ENCODE measurements around the gene CBX8. TPM values are rescaled to one million over a fixed set of nuclear protein-coding genes. Genes with fewer than 3 reads are reported as not detected.

Gene CBX8
- total and polyA plus RNA-seq, 2 donors, result 3.6 to 4.4 TPM

GRCh38 chr17:79819534-79820276, 22.8 kb upstream of the CBX8 start:
- Histone ChIP-seq H3K27ac (ENCODE audit: low read depth) (no peak overlapping the region), H3K36me3 (ENCODE audit: insufficient read depth) (no peaks in the 10 kb centered on the region), H3K4me3 (ENCODE audit: low read depth, low read length) (no peak overlapping the region), H3K4me1 (ENCODE audit: insufficient read depth) (no peaks in the 10 kb centered on the region)
- no peak for DNase-seq (ENCODE audit: extremely low spot score)
- whole genome bisulfite sequencing, result 89% methylated on average over 13 of the region's 13 CpGs

GRCh38 chr17:79819085-79819484, 22.2 kb upstream of the CBX8 start:
- 81% methylated on average over 5 of the region's 5 CpGs for WGBS
- H3K4me1 ChIP-seq (ENCODE audit: insufficient read depth), result no peaks in the 10 kb centered on the region
- no peaks in the 10 kb centered on the region for H3K36me3 ChIP-seq (ENCODE audit: insufficient read depth)
- no peak for DNase-seq (ENCODE audit: extremely low spot score)
- no peak overlapping the region for H3K4me3 ChIP-seq (ENCODE audit: low read depth, low read length)
- no peak overlapping the region for H3K27ac ChIP-seq (ENCODE audit: low read depth)

DNA sequence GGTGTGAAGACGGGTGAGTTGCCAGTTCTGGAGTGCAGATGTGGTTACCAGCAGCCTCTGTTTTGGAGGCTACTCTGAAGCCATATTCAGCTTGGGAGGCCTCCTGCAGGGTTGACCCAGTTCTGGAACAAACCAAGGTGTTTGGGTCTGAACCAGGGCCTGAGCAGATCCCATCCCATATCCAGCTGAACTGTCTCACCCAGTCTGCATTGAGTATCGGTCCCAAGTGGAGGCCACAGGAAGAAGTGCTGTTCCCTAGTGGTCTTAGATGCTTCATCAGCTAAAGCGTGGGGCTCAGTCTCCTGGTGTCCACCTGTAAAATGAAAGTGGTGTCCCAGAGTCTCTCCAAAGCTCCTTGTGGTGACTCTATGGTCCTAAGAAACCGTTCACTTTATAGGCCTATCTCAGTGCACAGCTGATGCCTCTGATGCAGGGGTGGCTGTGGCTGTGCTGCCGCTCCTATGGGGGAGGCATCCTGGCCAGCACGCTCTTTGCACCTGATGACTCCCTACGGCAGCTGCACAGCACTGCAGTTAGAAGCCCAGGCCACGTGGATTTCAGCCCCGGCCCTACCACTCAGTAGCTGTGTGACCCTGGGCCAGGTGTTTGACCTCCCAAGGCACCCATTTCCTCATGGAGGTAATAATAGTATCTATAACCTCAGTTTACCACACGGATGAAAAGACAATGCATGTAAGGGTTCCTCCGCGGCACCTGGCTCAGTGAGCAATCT, 21.3 kb upstream of the CBX8 start:
- Histone ChIP-seq H3K36me3 (ENCODE audit: insufficient read depth) (no peaks in the 10 kb centered on the region), H3K4me3 (ENCODE audit: low read depth, low read length) (no peak overlapping the region), H3K4me1 (ENCODE audit: insufficient read depth) (no peaks in the 10 kb centered on the region), H3K27ac (ENCODE audit: low read depth) (no peak overlapping the region)
- DNase-seq (ENCODE audit: extremely low spot score), result no peak
- WGBS, result 94% methylated on average over 12 of the region's 12 CpGs

DNA sequence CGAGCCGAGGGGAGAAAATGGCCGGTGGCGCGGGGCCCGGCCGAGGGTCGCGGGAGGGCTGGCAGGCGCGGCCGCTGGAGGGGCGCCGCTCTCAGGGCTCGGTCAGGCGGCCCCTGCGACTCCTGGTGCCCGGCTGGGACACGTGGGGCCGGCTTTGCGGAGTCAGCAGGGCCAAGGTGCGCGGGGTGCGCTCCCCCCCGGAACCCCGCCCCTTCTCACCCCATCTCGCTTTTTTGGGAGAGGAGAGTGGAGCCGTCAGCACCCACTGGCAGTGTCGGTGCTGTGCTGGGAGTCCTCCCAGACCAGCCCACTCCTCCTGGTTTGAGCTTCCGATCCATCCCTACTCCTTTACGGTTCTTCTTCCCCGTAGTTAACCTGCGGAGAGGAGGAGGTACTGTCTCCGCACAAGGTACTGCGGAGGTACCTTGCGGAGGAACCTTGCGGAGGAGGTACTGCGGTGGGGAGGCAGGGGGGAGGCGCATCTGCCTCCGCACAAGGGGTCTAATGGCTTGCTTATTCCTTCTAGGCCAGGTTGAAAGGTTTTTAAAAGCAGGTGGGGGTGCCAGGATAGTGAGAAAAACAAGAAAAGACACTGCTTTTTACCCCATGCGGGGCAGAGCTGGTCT, 19.1 kb upstream of the CBX8 start:
- no peaks in the 10 kb centered on the region for H3K36me3 ChIP-seq (ENCODE audit: insufficient read depth)
- no peak overlapping the region for H3K4me3 ChIP-seq (ENCODE audit: low read depth, low read length)
- no peak for DNase-seq (ENCODE audit: extremely low spot score)
- H3K27ac ChIP-seq (ENCODE audit: low read depth), result no peak overlapping the region
- WGBS, result 60% methylated on average over 41 of the region's 41 CpGs
- H3K4me1 ChIP-seq (ENCODE audit: insufficient read depth), result no peaks in the 10 kb centered on the region

- Histone ChIP-seq H3K36me3 (ENCODE audit: insufficient read depth) (no peaks in the 10 kb centered on the region), H3K4me3 (ENCODE audit: low read depth, low read length) (no peak overlapping the region), H3K4me1 (ENCODE audit: insufficient read depth) (no peaks in the 10 kb centered on the region), H3K27ac (ENCODE audit: low read depth) (no peak overlapping the region)
- DNase-seq (ENCODE audit: extremely low spot score), result no peak
- WGBS, result 11% methylated on average over 96 of the region's 96 CpGs
Observed at GRCh38 chr17:79814974-79815835, 18.3 kb upstream of the CBX8 start.

- 32% methylated on average over 43 of the region's 43 CpGs for WGBS
- no peak overlapping the region for H3K27ac ChIP-seq (ENCODE audit: low read depth)
- DNase-seq (ENCODE audit: extremely low spot score), result no peak
- H3K36me3 ChIP-seq (ENCODE audit: insufficient read depth), result no peaks in the 10 kb centered on the region
- no peaks in the 10 kb centered on the region for H3K4me1 ChIP-seq (ENCODE audit: insufficient read depth)
- no peak overlapping the region for H3K4me3 ChIP-seq (ENCODE audit: low read depth, low read length)
Observed at GRCh38 chr17:79814127-79814973, 17.5 kb upstream of the CBX8 start.

DNA sequence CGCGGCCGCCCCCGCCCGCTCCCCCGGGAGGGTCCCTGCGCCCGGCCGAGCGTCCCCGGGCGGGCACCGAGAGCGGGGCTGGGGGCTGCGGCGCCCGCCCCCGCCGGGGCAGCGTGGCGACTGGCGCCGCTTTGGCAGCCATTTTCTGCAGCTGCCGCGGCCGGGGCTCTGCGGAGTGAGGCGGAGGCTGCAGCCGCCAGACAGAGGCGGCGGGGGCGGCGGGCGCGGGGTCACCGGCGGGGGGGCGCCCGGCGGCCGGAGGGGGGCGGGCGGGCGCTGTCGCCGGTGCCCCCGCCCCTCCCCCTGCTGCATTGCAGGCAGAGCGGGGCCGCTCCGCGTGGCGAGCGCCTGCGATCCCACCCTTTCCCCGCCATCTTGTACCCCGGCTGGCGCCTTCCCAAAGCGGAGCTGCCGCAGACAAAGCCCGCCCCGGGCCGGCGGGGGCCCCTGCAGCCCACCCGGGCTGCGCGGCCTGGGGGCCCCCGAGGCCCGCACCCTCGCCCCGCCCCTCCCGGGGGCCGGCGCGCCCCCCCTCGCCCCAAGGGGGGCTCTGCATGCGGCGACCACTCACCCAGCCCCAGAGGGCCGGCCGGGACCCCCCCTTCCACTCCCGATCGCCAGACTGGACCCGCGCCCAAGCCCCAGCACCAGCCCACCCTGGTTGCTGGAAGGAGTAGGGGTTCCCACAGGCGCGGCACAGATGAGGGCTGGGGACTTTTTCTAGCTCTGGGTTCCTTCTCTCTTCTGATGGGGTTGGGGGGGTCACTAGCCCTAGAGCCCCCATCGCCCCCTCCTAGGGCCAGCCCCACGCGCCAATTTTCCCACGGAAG, 16.6 kb upstream of the CBX8 start:
- no peaks in the 10 kb centered on the region for H3K36me3 ChIP-seq (ENCODE audit: insufficient read depth)
- 2% methylated on average over 88 of the region's 89 CpGs for WGBS
- DNase-seq (ENCODE audit: extremely low spot score), result no peak
- H3K4me3 ChIP-seq (ENCODE audit: low read depth, low read length), result peak overlapping the region; percentile 34
- H3K27ac ChIP-seq (ENCODE audit: low read depth), result no peak overlapping the region
- H3K4me1 ChIP-seq (ENCODE audit: insufficient read depth), result no peaks in the 10 kb centered on the region

- no peaks in the 10 kb centered on the region for H3K4me1 ChIP-seq (ENCODE audit: insufficient read depth)
- peak overlapping the region; percentile 34 for H3K4me3 ChIP-seq (ENCODE audit: low read depth, low read length)
- DNase-seq (ENCODE audit: extremely low spot score), result no peak
- no peak overlapping the region for H3K27ac ChIP-seq (ENCODE audit: low read depth)
- no peaks in the 10 kb centered on the region for H3K36me3 ChIP-seq (ENCODE audit: insufficient read depth)
- 8% methylated on average over 72 of the region's 72 CpGs for WGBS
Observed at GRCh38 chr17:79812353-79813258, 15.7 kb upstream of the CBX8 start.

GRCh38 chr17:79811868-79812352, 15.0 kb upstream of the CBX8 start:
- Histone ChIP-seq H3K4me3 (ENCODE audit: low read depth, low read length) (no peak overlapping the region), H3K27ac (ENCODE audit: low read depth) (no peak overlapping the region), H3K4me1 (ENCODE audit: insufficient read depth) (no peaks in the 10 kb centered on the region), H3K36me3 (ENCODE audit: insufficient read depth) (no peaks in the 10 kb centered on the region)
- no peak for DNase-seq (ENCODE audit: extremely low spot score)
- WGBS, result 13% methylated on average over 20 of the region's 20 CpGs

DNA sequence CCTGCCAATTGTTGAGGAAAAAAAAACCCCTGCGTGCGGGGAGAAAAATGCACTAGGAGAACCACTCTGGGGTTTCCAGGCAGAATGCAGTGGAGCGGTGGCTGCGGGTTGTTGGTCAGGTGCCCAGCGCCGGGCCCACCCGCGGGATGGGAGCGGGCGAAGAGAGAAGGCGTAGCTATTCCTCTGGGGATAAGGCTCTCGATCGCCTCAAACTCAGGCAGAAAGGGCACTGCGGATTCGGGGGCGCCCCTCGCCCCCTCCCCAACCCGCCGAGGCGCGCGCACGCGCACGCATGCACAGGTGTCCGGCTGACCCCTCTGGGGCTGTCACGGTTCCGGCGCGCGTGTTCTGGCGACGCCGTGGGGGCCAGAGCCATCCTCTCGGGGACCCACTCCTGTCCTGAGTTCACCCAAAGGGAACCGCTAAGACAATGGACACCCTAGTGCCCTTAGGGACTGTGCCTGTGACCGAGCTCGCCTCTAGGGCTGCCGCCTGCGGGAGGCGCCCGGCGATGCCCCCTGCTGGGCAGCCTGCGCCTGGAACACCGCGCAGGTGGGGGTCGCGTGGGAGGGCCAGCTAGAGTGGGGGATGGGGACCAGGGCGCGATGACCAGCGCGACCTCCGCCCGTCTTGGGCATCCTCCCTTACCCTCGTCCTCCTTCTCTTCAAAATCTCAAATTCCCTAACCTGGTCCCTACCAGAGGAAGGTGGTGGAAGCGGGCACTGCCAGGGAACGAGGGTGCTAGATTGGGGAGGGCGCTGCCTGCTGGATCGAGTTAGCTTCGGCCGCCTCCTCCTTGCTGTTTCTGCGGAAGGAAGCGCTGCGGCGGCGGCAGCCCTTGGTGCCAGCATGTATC, 14.4 kb upstream of the CBX8 start:
- Histone ChIP-seq H3K36me3 (ENCODE audit: insufficient read depth) (no peaks in the 10 kb centered on the region), H3K4me3 (ENCODE audit: low read depth, low read length) (no peak overlapping the region), H3K27ac (ENCODE audit: low read depth) (no peak overlapping the region), H3K4me1 (ENCODE audit: insufficient read depth) (no peaks in the 10 kb centered on the region)
- DNase-seq (ENCODE audit: extremely low spot score), result no peak
- WGBS, result 2% methylated on average over 66 of the region's 66 CpGs
